Gastrocnemius medialis (tissue), 4 donors: ENCODE data around the gene FNDC1.

ENCODE experiments used
- CTCF ChIP-seq, 5 experiments: fragments of 450-650 bp in 3 of 5; fragments of 200-600 bp in 2 of 5; sonication (generic) in 2 of 5; IDR thresholded peaks in 4 of 5; conservative IDR thresholded peaks in 1 of 5; 1 replicate in 4 of 5; 2 replicates in 1 of 5; pipeline ENCODE4 v1.5.1; 2016 to 2019; ENCODE audit warnings: antibody characterized with exemption in 5 of 5, mild to moderate bottlenecking in 3 of 5, moderate library complexity in 3 of 5
- POLR2A ChIP-seq, 2 donors: fragments of 450-650 bp; IDR thresholded peaks; one replicate each; pipeline ENCODE4 v1.6.1; 2017; ENCODE audit warnings: antibody characterized with exemption in 2 of 2, mild to moderate bottlenecking in 2 of 2, moderate library complexity in 2 of 2

GRCh38 chr6:159155679-159156078 lies 13.5 kb upstream of the FNDC1 start:
- TF ChIP-seq CTCF (IDR thresholded peaks at IDR 0.05 in 4 of 5, conservative IDR thresholded peaks at IDR 0.05 in 1 of 5) (no peak), POLR2A (IDR thresholded peaks at IDR 0.05) (no peak)
